ENCODE results near the gene LRRC4C. TPM values are rescaled to one million over a fixed set of nuclear protein-coding genes. Genes with fewer than 3 reads are reported as not detected.

LRRC4C gene
- total RNA-seq, 1 experiment from 2014 or later, result 0.72 TPM

GRCh38 chr11:41201156-41201555 lies 258.3 kb downstream of the LRRC4C start:
- Mint-ChIP-seq H3K27ac (no peak overlapping the region), H3K36me3 (no peaks in the 10 kb centered on the region; the same call in 1 of the 2 replicates), H3K4me1 (peaks cover 13% of the 10 kb centered on the region), H3K9me3 (peaks cover 8% of the 10 kb centered on the region; the same call in 1 of the 2 replicates), H3K27me3 (ENCODE audit: low read depth) (no peaks in the 10 kb centered on the region), H3K4me3 (no peak overlapping the region)
- CTCF ChIA-PET, result interaction anchor here (0.6 to 1.9 kb wide), 23 partner anchors 11 to 1324 kb away, joined by 3 to 26 read pairs (median 4); no protein-coding TSS in a partner anchor
- TF ChIP-seq ZNF532 (CRISPR knock-in tag; IDR thresholded peaks at IDR 0.05; ENCODE audit: borderline replicate concordance) (no peak), MYBL2 (CRISPR knock-in tag; IDR thresholded peaks at IDR 0.05) (no peak), ZNF396 (CRISPR knock-in tag; IDR thresholded peaks at IDR 0.05; ENCODE audit: borderline replicate concordance) (no peak), E2F5 (CRISPR knock-in tag; IDR thresholded peaks at IDR 0.05) (no peak)
- TF ChIP-seq, protein P1, sequence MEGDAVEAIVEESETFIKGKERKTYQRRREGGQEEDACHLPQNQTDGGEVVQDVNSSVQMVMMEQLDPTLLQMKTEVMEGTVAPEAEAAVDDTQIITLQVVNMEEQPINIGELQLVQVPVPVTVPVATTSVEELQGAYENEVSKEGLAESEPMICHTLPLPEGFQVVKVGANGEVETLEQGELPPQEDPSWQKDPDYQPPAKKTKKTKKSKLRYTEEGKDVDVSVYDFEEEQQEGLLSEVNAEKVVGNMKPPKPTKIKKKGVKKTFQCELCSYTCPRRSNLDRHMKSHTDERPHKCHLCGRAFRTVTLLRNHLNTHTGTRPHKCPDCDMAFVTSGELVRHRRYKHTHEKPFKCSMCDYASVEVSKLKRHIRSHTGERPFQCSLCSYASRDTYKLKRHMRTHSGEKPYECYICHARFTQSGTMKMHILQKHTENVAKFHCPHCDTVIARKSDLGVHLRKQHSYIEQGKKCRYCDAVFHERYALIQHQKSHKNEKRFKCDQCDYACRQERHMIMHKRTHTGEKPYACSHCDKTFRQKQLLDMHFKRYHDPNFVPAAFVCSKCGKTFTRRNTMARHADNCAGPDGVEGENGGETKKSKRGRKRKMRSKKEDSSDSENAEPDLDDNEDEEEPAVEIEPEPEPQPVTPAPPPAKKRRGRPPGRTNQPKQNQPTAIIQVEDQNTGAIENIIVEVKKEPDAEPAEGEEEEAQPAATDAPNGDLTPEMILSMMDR (IDR thresholded peaks at IDR 0.05), result peak; percentile 64
- ATAC-seq, result peak; percentile 60
- POLR2A ChIA-PET, result no interaction called here
- DNase-seq (ENCODE audit: low spot score), result peak; percentile 75

GRCh38 chr11:41190437-41191082 lies 268.9 kb downstream of the LRRC4C start:
- Mint-ChIP-seq H3K4me3 (no peak overlapping the region), H3K27me3 (ENCODE audit: low read depth) (no peaks in the 10 kb centered on the region), H3K4me1 (peaks cover 6% of the 10 kb centered on the region; the same call in 1 of the 2 replicates), H3K36me3 (no peaks in the 10 kb centered on the region; the same call in 1 of the 2 replicates), H3K27ac (no peak overlapping the region), H3K9me3 (peaks cover 14% of the 10 kb centered on the region)
- TF ChIP-seq ATF1 (CRISPR knock-in tag; IDR thresholded peaks at IDR 0.05) (no peak), ESRRA (CRISPR knock-in tag; IDR thresholded peaks at IDR 0.05; ENCODE audit: borderline replicate concordance) (no peak), ETV6 (CRISPR knock-in tag; IDR thresholded peaks at IDR 0.05) (no peak), IRF2 (CRISPR knock-in tag; IDR thresholded peaks at IDR 0.05; ENCODE audit: borderline replicate concordance, low read depth) (no peak), RELA (CRISPR knock-in tag; IDR thresholded peaks at IDR 0.05; ENCODE audit: borderline replicate concordance) (no peak), ZMAT4 (CRISPR knock-in tag; IDR thresholded peaks at IDR 0.05) (no peak), SMAD4 (CRISPR knock-in tag; IDR thresholded peaks at IDR 0.05) (no peak)
- TF ChIP-seq, protein P2, sequence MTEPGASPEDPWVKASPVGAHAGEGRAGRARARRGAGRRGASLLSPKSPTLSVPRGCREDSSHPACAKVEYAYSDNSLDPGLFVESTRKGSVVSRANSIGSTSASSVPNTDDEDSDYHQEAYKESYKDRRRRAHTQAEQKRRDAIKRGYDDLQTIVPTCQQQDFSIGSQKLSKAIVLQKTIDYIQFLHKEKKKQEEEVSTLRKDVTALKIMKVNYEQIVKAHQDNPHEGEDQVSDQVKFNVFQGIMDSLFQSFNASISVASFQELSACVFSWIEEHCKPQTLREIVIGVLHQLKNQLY (CRISPR knock-in tag; IDR thresholded peaks at IDR 0.05), result no peak
- CTCF ChIA-PET, result interaction anchor here (1.5 kb wide), 1 partner anchor 10 kb away, joined by 4 read pairs; no protein-coding TSS in a partner anchor
- POLR2A ChIA-PET, result no interaction called here
- ATAC-seq, result no peak
- DNase-seq (ENCODE audit: low spot score), result no peak
